HepG2 (cell line): ENCODE results near the gene SDK1. TPM values are rescaled to one million over a fixed set of nuclear protein-coding genes. Genes with fewer than 3 reads are reported as not detected.

ENCODE experiments used
- ATAC-seq: fragments of 200-7000 bp; cut with Tn5 transposase; 3 replicates; pipeline ENCODE4 v1.9.1; 2020; ENCODE audit warnings: mild to moderate bottlenecking, moderate library complexity
- BruUV-seq: library from RNA; stranded (reverse); fragments of 400-500 nt; replicated peaks from 2 replicates; lab custom pipeline; 2021; lab: Mats Ljungman, UMichigan
- CTCF ChIA-PET: fragments of 300-600 bp; formaldehyde crosslinking; extraction: SDS; loops from one replicate; lab custom pipeline; 2021; ENCODE audit warnings: low total read pairs, inconsistent platforms, low intra/inter-chr PET ratio; lab: Yijun Ruan, JAX
- POLR2A ChIA-PET: fragments of 350-600 bp; sonication (Branson Sonifier 250); formaldehyde crosslinking; loops from one replicate; lab custom pipeline; 2020; ENCODE audit warnings: antibody characterized with exemption, inconsistent platforms; lab: Yijun Ruan, JAX
- DNase-seq: peaks from one replicate; pipeline ENCODE4 v3.0.0-alpha.2; 2015; ENCODE audit warnings: low spot score
- FAIRE-seq: peaks from 3 replicates; lab custom pipeline; 2011; peaks lifted over from hg19 to GRCh38; lab: Jason Lieb, UNC
- H2AFZ ChIP-seq: one replicate; pipeline ENCODE4 v1.6.1; 2011; ENCODE audit warnings: low read length, inconsistent platforms
- H3K27ac ChIP-seq: fragments of 300-600 bp; 3 replicates; pipeline ENCODE4 v1.8.0; 2011; ENCODE audit warnings: mixed run types, mild to moderate bottlenecking, mixed read lengths, low read length, inconsistent platforms; ENCODE audit not compliant: insufficient read depth; ENCODE audit errors: extremely low read length
- H3K27me3 ChIP-seq, 2 experiments: fragments of 200-600 bp in 1 of 2; 2 replicates in 1 of 2; 3 replicates in 1 of 2; pipeline versions ENCODE4 v1.6.0 to v1.8.0; 2011; ENCODE audit warnings: low read length in 2 of 2, mild to moderate bottlenecking in 2 of 2, moderate library complexity in 2 of 2, inconsistent platforms in 1 of 2; ENCODE audit not compliant: insufficient read depth in 2 of 2, control insufficient read depth in 1 of 2
- H3K36me3 ChIP-seq, 2 experiments: fragments of 200-600 bp in 1 of 2; replicated peaks in 1 of 2; 2 replicates in 1 of 2; 3 replicates in 1 of 2; pipeline versions ENCODE4 v1.5.1 to v1.8.0; 2011; ENCODE audit warnings: low read length in 2 of 2, inconsistent platforms in 1 of 2; ENCODE audit not compliant: insufficient read depth in 2 of 2, control insufficient read depth in 1 of 2
- H3K4me1 ChIP-seq: 2 replicates; pipeline ENCODE4 v1.5.1; 2012; ENCODE audit warnings: low read length, inconsistent platforms; ENCODE audit not compliant: insufficient read depth
- H3K4me2 ChIP-seq: 2 replicates; pipeline ENCODE4 v1.6.0; 2011; ENCODE audit warnings: low read depth, low read length, inconsistent platforms
- H3K4me3 ChIP-seq, 3 experiments: fragments of 200-600 bp in 1 of 3; sonication (generic), shearing (Covaris generic) in 1 of 3; replicated peaks in 1 of 3; 2 replicates each; pipeline ENCODE4 v1.5.1; 2011 to 2016; ENCODE audit warnings: low read length in 3 of 3, inconsistent platforms in 2 of 3, low read depth in 2 of 3, mild to moderate bottlenecking in 2 of 3, control low read depth in 1 of 3, mixed read lengths in 1 of 3; ENCODE audit not compliant: insufficient read depth in 1 of 3
- H3K79me2 ChIP-seq: one replicate; pipeline ENCODE4 v1.6.1; 2011; ENCODE audit warnings: low read length, inconsistent platforms; ENCODE audit not compliant: insufficient read depth
- H3K9ac ChIP-seq: 2 replicates; pipeline ENCODE4 v1.6.0; 2011; ENCODE audit warnings: mild to moderate bottlenecking, low read depth, low read length, inconsistent platforms; ENCODE audit not compliant: insufficient read depth
- H3K9me3 ChIP-seq: 2 replicates; pipeline ENCODE4 v1.5.1; 2012; ENCODE audit warnings: mild to moderate bottlenecking, low read length
- H4K20me1 ChIP-seq: 2 replicates; pipeline ENCODE4 v1.6.0; 2011; ENCODE audit warnings: inconsistent platforms, mild to moderate bottlenecking, low read length, moderate library complexity; ENCODE audit not compliant: insufficient read depth
- BRCA1 ChIP-seq: sonication (generic); formaldehyde crosslinking; IDR thresholded peaks from 2 replicates; pipeline ENCODE4 v1.4.0; 2020; ENCODE audit warnings: missing genetic modification reagents
- LBX2 ChIP-seq: sonication (generic); formaldehyde crosslinking; IDR thresholded peaks from 2 replicates; pipeline ENCODE4 v1.5.0; 2020; ENCODE audit warnings: missing genetic modification reagents, mild to moderate bottlenecking, borderline replicate concordance
- NPAS2 ChIP-seq: sonication (generic); formaldehyde crosslinking; IDR thresholded peaks from 2 replicates; pipeline ENCODE4 v1.8.0; 2022; ENCODE audit warnings: mild to moderate bottlenecking, missing genetic modification reagents, borderline replicate concordance
- REPIN1 ChIP-seq: sonication (generic); formaldehyde crosslinking; IDR thresholded peaks from 2 replicates; pipeline ENCODE4 v1.8.0; 2022; ENCODE audit warnings: missing genetic modification reagents, low read depth, mild to moderate bottlenecking, borderline replicate concordance
- SETDB1 ChIP-seq: sonication (generic); formaldehyde crosslinking; IDR thresholded peaks from 2 replicates; pipeline ENCODE4 v1.5.1; 2020; ENCODE audit warnings: missing genetic modification reagents, mild to moderate bottlenecking, borderline replicate concordance
- SMAD1 ChIP-seq: sonication (generic); formaldehyde crosslinking; IDR thresholded peaks from 2 replicates; pipeline ENCODE4 v1.4.0; 2020; ENCODE audit warnings: missing genetic modification reagents, low read depth, mild to moderate bottlenecking, borderline replicate concordance
- SRSF1 ChIP-seq: fragments of 200-400 bp; formaldehyde crosslinking; optimal IDR thresholded peaks from 2 replicates; pipeline ENCODE3; 2017; ENCODE audit warnings: mild to moderate bottlenecking, low read depth, low read length, moderate library complexity
- ZFAT ChIP-seq: sonication (generic); formaldehyde crosslinking; conservative IDR thresholded peaks from 2 replicates; pipeline ENCODE4 v1.8.1; 2023; ENCODE audit warnings: missing genetic modification reagents, inconsistent platforms
- ZNF138 ChIP-seq: sonication (generic); formaldehyde crosslinking; IDR thresholded peaks from 2 replicates; pipeline ENCODE4 v1.5.0; 2020; ENCODE audit warnings: mild to moderate bottlenecking, low read depth, missing genetic modification reagents
- ZNF160 ChIP-seq: sonication (generic); formaldehyde crosslinking; IDR thresholded peaks from 2 replicates; pipeline ENCODE4 v1.8.0; 2022; ENCODE audit warnings: mild to moderate bottlenecking, inconsistent platforms, missing genetic modification reagents
- ZNF24 ChIP-seq: fragments of 450-650 bp; IDR thresholded peaks from 2 replicates; pipeline ENCODE4 v1.6.1; 2017; ENCODE audit warnings: antibody characterized with exemption, mild to moderate bottlenecking
- ZNF75D ChIP-seq: sonication (generic); formaldehyde crosslinking; IDR thresholded peaks from 2 replicates; pipeline ENCODE4 v1.8.1; 2023; ENCODE audit warnings: missing genetic modification reagents, mild to moderate bottlenecking, borderline replicate concordance
- ZSCAN20 ChIP-seq: sonication (generic); formaldehyde crosslinking; IDR thresholded peaks from 2 replicates; pipeline ENCODE4 v1.4.0; 2020; ENCODE audit warnings: missing genetic modification reagents, mild to moderate bottlenecking, borderline replicate concordance
- WGBS: methylation state at CpG from one replicate; pipeline ENCODE4 v1.1.6; 2017; ENCODE audit warnings: low lambda C conversion rate; 5-methylcytosine and 5-hydroxymethylcytosine counted together
- in situ Hi-C: cut with HindIII; loops from 2 replicates; pipeline ENCODE4 v1.10.0; 2017; ENCODE audit warnings: low pct_unique_long_range_greater_than_20kb; ENCODE audit not compliant: extremely low pct_ligation_motif_present
- intact Hi-C: fragments of 100-400 bp; cut with micrococcal nuclease; formaldehyde crosslinking; loops from one replicate; pipeline ENCODE4 v1.10.0; 2022; ENCODE audit not compliant: unreplicated experiment
- polyA plus RNA-seq, 8 experiments: library from polyadenylated mRNA; depleted of rRNA in 3 of 8; stranded (reverse) in 7 of 8; unstranded in 1 of 8; fragments of >200 nt; fragmentation: Illumina TruSeq in 4 of 8; extraction: Trizol in 4 of 8; gene quantifications; 2 replicates each; pipeline versions ENCODE4 v1.2.1 to v1.2.3, GENCODE V29; 2011 to 2016; ENCODE audit warnings: low read depth in 4 of 8, missing spikeins in 1 of 8, mixed read lengths in 1 of 8; ENCODE audit not compliant: insufficient read depth in 1 of 8
- total RNA-seq, 5 experiments: library from RNA; depleted of rRNA; stranded (reverse); fragments of >200 nt; fragmentation: Illumina TruSeq; extraction: Trizol; gene quantifications; 2 replicates each; pipeline ENCODE4 v1.2.3, GENCODE V29; 2016; ENCODE audit warnings: low read depth in 1 of 5

Gene SDK1
- total and polyA plus RNA-seq, 2 of the 13 experiments (the other 11 are each of a cell fraction or from before 2014, with no cell fraction given): 0.35 to 2.4 TPM

GRCh38 chr7:4246536-4246935, 945.5 kb downstream of the SDK1 start:
- no peak overlapping the region for H3K4me2 ChIP-seq
- ATAC-seq (no peak), DNase-seq (no peak), FAIRE-seq (no peak)
- H3K27me3 ChIP-seq: no peaks in the 10 kb centered on the region
- H2AFZ ChIP-seq: no peak overlapping the region
- no peaks in the 10 kb centered on the region for H3K9me3 ChIP-seq
- no peaks in the 10 kb centered on the region for H4K20me1 ChIP-seq
- H3K4me1 ChIP-seq: peaks cover 3% of the 10 kb centered on the region; the same call in 1 of the 2 replicates
- intact Hi-C loops (no loop called here), in situ Hi-C loops (no loop called here)
- H3K4me3 ChIP-seq: no peak overlapping the region
- no peaks in the 10 kb centered on the region for H3K36me3 ChIP-seq
- ChIA-PET POLR2A (no interaction called here), CTCF (no interaction called here)
- no peak overlapping the region for H3K27ac ChIP-seq
- H3K9ac ChIP-seq: no peak overlapping the region
- BruUV-seq: no TSS peak
- no peaks in the 10 kb centered on the region for H3K79me2 ChIP-seq
- 75% methylated on average over 10 of the region's 11 CpGs for WGBS
- TF ChIP-seq SETDB1 (CRISPR knock-in tag) (no peak), ZNF75D (no peak), SMAD1 (CRISPR knock-in tag) (no peak), ZFAT (CRISPR knock-in tag) (no peak), SRSF1 (no peak), BRCA1 (CRISPR knock-in tag) (no peak), LBX2 (CRISPR knock-in tag) (no peak), NPAS2 (no peak), ZNF24 (no peak), ZSCAN20 (no peak), ZNF160 (CRISPR knock-in tag) (no peak), REPIN1 (no peak), ZNF138 (CRISPR knock-in tag) (no peak)
- TF ChIP-seq, all 625 proteins: peak for 0
